NCI-H2227 treated with DMSO at 0.1 percent for 48 hours (cell line): Measurements from ENCODE around the gene SELENOS.

Experiments
- DNase-seq: peaks from one replicate; lab custom pipeline; 2025; lab: John Stamatoyannopoulos, UW

Gene SELENOS

DNA sequence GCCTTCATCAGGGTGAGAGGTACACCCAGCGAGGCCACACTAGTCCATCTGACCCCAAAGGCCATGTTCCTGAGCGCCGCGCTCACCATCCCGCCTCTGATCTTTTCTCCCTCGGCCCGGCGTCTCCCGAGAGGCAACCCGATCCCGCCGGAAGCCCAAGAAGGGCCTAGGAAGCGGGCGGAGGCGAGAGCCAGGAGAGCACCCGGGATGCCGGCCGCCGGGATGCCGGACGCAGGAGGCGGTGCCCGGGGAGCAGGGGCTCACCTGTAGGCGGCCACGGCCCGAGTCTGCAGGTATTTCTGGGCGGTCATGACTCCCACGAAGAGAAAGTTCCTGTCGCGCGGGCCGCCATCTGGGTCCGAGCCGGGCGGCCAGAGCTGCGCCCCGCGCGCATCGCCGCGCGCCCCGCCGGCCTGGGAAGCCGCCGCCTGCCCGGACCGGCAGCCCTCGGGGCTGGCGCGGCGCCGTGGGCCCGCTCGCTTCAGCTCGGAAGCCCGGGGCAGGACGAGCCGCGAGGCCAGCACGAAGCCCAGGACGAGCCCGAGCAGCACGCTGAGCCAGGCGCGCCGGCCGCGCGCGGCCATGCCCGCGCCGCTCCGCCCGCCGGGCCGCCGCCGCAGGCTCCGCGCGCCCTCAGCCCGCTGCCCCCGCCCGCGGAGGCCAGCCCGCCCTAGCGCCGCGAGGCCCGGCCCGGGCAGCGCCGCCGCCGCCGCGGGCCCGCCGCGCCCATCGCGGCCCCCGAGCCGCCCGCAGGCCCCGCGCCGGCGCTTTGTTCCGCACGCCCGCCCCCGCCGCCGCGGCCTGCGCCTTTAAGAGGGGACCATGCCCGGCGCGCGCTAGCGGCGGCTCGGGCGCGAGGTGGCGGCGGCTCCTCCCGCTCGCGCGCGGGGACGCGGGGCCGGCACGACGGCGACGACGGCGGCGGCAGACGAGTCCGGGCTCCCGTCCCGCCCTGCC, 26.1 kb downstream of the SELENOS start:
- DNase-seq, result no peak

DNA sequence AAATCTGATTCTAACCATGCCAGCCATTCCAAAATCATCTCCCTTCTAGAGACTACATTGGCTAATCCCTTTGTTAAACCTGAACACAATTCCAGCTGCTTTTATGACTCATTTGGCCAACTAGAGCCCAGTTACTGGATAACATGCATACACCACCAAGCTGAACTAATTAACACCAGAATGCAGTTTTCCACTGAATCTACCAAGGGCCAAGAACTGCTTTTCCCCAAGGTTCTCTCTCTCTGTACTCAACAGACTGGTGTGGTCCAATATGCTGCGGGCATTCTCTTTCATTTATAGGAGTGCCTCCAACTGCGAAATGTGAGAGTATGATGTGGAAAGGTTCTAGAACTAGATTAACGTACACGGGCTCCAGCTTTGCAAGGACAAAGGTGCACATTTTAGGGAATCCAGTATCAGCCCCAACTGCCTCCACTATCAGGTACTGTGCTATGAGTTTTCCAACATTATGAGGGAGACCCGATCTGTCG, 26.9 kb downstream of the SELENOS start:
- no peak for DNase-seq

DNA sequence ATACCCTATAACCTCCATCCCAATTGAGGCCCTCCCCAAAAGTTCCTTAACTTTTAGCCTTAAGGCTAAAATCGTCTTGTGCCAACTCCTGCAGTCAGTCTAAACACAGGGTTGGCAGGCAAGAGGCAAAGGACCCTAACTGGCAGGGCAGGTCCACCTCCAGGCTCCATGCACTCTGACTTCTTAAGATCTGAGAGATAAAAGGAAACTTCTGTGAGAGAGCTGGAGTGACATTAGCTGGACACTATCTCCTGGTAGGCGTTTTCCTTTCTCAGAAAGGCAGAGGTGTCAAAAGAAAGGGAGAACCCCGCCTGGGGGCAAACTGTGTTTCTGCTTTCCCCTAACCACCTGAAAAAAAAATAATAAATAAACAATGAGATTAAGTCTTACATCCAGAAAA, 29.0 kb downstream of the SELENOS start:
- DNase-seq, result no peak

DNA sequence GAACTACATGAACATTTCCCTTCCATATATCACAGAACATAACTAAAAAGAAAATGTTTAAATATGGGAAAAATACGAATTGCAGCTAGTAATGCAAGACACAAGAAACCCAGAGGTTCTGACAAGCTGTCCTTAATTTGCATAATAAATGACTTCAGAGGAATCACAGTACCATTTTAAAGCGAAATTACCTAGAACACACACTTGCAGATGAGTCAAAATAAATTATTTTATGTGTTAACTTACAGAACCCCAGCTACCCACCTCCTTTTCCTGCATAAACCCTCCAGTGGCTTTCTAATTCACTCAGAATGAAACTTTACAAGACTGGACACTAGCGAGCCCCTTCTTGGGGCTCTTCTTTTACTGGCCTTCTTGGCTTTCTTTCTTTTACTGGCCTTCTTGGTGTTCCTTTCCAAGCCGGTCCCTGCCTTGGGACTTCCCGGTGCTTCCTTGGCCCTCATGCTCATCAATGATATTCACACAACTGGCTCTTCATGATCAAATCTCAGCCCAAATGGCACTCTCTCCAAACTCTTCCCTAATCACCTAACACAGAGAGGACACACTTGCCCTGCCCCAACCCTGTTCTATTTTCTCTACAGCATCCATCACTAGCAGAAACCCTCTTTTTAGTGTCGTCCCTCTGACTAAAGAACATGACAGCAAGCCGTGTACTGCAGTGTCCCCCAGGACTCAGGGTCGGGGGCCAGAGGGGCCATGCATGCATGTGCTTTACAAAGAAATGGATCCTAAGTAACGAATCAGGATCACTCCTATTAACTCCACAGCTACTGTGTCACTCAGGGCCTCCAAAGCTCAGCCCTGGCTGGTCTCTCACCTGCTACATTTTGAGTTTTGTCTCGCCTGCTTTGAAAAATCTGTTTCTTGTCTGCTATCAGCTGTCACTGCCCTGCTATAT, 30.2 kb downstream of the SELENOS start:
- no peak for DNase-seq

DNA sequence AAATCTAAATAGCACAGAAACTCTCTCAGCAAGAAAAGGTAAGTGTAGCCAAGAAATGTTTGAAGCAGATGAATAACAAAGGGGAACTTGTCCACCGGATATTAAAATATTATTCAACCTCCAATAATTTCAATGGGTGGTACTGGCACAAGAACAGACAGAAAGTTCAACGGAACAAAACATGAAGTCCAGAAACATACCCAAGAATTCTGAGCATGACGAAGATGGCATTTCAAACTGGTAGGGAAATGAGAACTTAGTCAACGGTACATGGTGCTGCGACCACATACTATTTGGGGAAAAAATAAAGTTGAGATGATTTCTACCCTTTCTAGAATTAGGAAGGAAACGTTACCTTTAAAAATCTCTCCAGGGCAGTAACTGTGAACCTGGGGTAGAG, 30.9 kb downstream of the SELENOS start:
- no peak for DNase-seq

DNA sequence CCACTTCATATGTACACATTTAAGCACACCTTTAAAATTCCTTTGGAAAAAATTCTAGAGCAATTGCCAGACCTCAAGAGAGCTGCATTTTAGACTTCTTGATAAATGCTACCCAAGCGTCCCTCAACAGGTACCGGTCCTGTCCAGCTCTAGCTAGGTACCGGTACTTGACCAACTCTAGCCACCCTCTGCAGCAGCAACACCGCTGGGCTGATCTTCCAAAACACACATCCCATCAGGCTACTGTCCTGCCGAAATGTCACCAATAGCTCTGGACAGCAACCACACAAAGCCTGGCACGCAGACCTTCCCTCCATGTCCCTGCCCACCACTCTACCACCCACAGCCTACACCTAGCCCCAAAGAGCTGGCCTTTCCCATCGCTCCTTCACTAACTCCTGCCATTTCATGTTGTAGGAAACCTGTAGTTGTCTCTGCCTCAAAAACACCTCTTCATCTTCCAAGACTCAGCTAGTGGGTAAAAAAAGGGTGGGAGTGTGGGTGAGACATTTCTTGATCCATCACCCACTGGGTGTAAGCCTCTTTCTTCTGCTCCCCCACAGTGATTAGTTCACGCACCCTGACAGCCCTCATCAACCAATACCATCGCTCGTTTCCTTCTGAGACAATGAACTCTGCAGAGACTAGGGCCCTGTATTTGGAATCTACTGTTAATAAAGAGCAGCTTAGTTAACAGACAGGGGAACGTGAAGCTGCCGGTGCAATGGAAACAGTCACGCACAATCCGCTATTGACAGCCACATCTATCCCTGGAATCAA, 32.2 kb downstream of the SELENOS start:
- DNase-seq, result no peak

DNA sequence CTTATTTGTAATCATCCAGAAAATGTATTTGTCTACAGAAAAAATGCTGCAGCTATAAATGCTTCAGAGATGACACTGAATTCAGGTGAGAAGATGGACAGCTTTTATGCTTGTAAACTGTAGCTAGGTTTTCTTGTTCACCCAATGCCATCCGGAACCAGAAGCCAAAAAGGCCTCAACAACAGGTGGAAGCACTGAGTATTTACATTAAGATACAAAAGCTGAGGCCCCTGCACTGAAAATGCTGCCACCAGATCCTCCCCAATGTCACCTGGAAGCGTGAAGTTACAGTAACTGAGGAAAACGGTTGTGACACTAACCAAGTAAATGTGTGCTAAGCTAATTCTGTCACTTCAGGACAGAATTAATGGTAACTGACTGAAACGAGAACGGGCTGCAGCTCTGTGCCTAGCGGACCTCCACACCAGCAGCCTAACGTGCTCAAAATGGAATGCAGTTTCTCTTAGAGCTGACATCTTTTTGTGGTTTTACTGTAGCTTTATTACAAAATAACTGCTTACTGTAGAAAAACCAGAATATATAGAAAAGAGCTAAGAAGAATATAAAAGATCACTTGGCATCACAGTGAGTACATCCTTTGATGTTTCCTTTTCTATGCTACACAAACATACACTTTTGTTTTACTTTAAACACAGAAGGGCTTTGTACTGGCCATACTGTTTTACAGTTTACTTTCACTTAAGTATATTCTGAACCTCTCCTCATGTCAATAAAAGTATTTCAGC, 33.1 kb downstream of the SELENOS start:
- no peak for DNase-seq

DNA sequence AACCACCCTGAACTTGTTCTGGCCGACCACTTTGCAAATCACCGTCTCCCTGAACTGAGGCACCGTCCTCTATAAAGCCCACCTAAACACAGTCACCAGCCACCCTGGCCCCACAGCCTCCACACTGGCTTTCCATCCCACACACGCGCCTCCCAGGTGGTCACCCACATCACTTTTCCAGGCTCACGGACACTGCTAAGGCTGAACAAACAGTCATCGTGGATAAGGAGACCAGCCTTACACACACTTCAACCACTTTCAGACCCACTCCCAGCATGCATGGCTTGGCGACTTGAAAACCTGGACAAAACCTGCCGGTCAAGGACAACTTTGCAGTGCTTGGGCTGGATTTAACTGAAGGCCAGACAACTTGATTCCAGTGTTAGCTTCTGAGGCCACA, 33.9 kb downstream of the SELENOS start:
- DNase-seq, result no peak

DNA sequence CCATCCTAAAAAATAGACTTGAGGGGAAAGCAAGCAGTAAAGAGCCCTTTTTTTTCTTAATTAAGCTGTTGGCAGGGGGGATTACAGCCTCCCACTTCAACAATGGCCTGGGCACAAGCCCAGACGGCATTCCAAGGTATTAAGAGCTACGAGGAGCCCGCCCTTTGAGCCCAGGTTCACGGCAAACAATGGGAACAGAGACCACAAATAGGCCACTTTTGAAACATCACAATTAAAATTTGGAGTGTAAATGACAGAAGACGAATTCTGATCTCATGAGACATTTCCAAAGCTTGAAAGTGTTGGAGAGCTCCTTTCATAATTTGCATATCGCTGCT, 34.3 kb downstream of the SELENOS start:
- DNase-seq, result no peak

DNA sequence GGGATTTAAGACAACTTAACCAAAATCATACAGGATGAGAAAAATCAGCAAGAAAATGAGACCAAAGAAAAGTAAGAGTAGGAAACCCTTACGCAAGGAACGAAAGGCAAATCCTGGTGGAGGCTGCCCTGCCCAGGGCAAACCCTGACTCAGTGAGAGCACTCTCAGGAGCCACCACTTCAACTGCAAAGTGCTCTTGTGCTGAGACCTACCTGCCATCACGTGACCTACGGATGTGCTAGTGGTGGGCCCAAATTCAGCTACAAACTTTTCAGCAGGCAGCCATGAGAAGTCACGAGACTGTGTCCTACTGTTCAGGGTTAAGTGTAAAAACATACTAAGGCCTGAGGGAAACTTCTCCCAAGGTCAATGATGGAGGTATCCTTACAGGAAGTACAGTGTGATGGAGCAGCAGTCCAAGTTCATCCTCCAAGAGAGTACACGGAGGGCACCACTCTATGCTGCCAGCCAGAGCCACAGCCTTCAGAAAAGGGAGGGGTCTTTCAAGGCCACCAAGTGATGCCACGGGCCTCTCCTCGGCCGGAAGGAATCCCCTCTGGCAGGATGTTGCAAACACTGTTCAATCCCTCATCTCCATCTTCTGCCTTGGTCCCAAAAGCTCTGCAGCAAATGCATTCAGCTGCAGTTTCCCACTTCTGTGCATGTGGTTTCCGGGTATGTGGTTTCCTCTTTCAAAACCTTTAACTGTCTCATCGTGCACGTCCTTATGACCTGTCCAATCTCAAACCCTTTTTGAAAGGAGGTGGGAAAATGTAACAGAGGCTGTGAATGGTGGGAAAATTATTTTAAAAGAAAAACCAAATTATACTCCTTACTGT, 34.9 kb downstream of the SELENOS start:
- no peak for DNase-seq

DNA sequence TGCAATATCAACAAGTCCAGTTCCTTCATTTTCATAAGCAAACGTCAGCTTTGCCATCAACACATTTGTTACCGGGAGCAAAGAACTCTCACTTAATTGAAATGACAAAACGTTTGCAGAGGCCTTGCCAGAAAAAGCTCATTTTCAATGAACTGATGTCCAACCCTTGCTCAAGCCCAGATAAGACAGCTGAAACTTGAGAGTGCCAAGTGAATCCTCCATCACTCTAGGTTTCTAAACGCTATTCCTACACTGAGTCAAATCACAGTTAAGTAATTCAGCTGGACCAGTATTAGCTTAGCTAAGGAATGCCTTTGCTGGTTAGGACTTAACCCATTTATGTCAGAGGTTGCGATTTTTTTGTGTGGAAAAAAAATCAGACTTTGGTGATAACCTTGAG, 36.9 kb downstream of the SELENOS start:
- no peak for DNase-seq

DNA sequence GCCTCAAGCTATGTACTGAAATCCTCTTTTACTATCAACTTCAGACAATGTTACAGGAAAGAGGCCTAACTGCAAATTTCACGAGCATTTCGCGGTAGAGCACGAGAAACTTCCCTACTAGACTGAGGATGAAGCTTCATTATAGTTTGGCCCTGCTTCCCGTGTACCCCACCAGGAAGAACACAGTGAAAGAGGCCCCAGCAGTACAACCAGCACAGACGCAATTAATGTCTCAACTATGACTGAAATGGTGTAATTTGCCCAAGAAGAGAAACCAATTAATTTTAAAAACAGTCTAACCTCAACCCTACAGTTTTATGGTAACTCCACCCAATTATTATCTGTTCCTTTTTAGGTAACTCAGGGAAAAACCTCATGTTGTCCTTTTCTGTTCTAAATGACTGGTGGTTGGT, 37.6 kb downstream of the SELENOS start:
- peak; percentile 41 for DNase-seq

DNA sequence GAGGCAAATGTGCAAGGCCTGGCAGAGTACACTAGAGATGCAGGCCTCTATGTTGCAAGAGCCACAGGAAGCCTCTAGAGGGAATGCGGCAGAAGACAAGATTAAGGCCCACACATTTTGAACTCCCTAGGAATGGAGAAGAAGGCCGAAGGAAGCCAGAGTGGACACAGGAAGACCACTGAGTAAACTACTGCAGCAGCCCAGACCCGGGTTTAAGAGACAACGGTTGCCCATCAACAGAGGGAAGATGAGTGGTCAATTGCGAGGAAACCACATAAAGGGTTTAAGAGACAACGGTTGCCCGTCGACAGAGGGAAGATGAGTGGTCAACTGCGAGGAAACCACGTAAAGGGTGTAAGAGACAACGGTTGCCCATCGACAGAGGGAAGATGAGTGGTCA, 40.0 kb downstream of the SELENOS start:
- DNase-seq, result no peak

DNA sequence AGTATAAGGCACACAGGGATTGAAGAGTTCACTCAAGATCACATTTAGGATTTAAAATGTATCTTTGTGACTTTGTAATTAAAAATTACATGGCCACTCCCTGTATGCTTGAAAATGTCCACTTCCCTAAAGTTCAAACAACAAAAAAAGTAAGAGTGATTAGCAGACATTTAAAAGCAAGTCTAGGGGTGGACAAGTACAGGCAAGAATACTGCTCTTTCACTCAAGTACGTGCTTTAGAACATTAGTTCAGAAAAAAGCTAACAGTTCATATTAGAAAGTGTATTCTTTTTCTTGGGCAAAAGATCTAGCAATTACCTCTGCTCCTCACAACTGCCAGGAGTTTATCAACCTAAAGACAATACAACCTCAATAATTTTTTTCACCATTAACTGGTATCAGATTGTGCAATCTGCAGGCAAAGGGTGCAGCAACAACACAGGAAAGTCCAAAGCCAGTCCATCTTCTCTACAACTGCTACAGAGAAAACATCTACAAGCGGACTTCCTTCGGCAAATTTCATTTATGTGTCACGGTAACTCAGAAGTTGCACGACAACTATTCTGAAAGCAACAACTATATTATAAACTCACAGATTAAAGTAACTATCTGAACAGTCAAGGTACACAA, 43.5 kb downstream of the SELENOS start:
- no peak for DNase-seq

DNA sequence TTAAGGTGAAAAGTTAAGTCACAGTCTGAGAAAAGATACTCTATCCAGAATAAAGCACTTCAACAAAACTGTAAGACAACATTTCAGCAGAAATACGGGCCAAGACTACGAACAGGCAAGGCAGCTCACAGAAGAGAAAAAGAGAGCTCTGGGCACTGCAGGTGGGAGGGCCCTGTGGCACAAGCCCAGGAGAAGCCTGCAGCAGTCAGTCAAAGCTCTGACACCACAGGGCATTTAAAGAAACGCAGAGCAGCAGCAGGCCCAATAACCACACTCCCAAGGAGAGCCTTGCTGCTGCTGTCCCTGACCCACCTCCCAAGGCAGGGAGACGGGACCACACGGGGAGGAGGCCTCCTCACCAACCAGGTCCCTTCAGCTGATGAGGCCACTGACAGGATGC, 44.6 kb downstream of the SELENOS start:
- no peak for DNase-seq

DNA sequence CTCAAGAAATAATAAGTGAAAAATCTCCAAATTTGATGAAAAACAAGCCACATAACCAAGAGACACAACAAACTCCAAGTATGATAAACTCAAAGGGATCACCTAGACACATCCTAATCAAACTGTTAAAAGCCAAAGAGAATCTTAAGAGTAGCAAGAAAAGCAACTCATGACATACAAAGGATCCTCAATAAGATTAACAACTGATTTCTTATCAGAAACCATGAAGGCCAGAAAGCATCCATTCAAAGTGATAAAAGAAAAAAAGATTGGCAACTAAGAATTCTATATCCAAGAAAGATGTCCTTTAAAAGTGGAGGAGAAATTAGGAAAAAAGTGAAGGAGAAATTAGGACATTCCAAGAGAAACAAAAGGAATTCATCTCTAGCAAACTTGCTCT, 49.0 kb downstream of the SELENOS start:
- DNase-seq, result no peak

DNA sequence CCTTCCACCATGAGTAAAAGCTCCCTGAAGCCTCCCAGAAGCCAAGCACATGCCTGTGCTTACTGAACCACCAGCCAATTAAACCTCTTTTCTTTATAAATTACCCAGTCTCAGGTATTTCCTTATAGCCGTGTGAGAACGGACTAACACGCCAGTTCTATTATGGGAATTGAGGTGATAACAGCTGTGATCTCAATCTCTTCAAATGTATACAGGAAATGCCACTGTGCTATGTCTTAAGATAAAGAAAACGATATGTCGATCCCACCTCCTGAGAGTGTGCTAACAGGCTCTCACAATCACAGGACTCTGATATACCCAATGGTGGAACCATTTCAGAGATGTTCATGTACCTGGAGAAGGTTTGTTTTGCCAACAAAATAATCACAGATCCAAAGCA, 51.6 kb downstream of the SELENOS start:
- DNase-seq, result no peak
